Medulla oblongata (tissue), 1 donor: ENCODE measurements around the gene ZNF30.
"Not testable (repeated sequence)": the region's sequence is repeated elsewhere in the genome, so short reads cannot be mapped to it uniquely, and the experiment has no call there.

Source experiments
- DNase-seq: peaks from one replicate; pipeline ENCODE4 v3.0.0-alpha.2; 2015; ENCODE audit errors: extremely low spot score

ZNF30 gene

DNA sequence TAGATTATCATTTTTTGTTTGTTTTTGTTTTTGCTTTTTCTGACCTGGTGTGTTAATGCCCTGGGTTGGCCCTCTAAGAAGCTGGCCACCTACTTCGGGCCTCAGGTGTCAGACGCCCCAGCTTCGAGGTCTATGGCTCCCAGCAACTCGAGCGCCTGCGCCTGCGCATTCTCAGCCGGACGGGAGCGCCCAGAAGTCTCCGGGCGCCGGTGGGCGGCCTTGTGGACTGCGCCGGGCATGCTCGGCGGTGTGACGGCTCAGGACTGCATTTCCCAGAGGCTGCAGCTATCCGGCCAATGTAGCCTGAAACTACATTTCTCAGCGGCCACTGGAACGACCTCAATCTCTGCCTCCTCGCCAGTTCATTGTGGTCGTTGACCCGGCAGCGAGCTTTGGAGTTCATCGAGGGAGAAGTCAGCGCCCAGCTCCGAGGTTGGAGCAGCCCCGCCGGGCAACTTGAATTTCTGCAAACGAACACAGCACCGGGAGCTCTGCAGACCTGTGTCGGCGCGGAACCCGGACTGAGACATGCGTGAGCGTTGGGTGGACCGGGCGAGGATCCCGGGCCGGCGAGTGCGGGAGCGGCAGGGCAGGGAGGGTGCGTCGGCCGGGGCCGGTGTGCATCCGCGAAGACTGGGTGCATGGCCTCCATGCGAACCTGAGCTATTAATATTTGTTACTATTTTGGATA is at the start of gene ZNF30:
Gene ZNF30, plus strand, starts transcription at position 219 of the 691 bp plus-strand sequence. CDS start 3,045 bp downstream, outside the sequence.
- DNase-seq, result peak; percentile 93

DNA sequence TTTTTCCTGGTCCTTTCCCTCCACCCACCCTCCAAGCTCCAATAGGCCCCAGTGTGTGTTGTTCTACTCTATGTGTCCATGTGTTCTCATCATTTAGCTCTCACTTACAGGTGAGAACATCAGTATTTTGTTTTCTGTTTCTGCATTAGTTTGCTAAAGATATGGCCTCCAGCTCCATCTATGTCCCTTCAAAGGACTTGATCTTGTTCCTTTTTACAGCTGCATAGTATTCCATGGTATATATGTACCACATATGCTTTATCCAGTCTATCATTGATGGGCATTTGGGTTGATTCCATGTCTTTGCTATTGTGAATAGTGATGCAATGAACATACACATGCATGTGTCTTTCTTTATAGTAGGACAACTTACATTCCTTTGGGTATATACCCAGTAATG is 47.1 kb upstream of the ZNF30 start:
- no peak for DNase-seq

DNA sequence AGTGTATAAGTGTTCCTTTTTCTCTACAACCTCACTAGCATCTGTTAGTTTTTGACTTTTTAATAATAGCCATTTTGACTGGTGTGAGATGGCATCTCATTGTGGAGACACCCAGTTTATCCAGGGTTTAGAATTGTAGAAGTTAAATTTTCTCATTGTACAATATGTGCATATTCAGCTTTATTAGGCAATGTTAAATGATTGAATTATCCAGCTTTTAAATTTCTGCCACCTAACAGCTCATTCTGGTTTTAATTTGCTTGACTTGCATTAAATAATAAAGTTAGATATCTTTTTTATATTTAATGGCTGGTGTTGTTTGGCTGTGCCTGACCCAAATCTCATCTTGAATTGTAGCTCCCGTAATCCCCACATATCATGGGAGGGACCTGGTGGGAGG is 46.7 kb upstream of the ZNF30 start:
- no peak for DNase-seq

DNA sequence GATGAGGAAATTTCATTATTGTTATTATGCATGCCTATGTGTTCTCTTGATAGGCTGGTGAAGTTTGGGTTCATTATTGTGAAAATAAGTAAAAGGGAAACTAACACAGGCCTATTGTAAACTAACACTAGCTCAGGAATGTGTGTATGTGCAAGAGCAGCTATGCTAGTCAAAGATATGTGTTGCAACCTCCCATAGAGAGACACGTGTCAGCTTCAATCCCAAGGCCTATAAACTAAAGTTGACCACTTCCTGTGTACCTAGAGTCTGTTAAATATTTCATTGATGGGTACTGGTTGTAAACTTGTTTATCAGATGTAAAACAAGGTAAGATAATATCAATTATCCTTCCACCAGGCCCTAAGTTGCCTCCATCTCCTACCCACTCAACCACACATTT is 44.7 kb upstream of the ZNF30 start:
- no peak for DNase-seq

DNA sequence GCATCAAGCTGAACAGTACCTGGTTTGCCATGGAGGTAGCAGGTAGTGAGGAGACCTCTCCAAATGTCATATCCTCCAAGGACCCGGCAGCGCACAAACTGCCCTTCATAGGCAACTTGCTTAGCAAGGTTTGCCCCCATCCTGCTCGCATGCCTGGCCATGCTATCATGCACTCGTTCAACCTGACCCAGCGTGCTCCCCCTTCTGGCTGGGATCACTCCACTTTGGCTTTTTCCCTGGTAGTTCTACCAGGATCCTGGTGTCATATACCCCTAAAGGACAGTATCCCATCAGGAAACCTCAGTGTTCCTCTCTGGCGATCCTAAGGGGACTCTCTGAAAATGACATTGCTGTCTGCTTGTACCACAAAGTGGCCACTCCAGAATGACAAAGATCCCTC is 38.6 kb upstream of the ZNF30 start:
- no peak for DNase-seq

DNA sequence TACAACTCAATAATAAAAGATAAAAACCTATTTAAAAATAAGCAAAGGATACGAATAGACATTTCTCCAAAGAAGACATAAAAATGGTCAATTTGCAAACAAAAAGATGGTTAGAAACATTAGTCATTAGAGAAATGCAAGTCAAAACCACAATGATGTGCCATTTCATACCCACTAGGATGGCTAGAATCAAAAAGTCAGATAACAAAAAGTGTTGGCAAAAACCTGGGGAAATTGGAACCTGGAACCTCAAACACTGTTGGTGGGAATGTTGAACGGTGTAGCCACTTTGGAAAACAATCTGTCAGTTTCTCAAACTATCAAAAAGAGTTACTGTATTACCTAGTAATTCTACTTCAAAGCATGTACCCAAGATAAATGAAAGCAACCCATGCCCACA is 26.5 kb upstream of the ZNF30 start:
- no peak for DNase-seq

DNA sequence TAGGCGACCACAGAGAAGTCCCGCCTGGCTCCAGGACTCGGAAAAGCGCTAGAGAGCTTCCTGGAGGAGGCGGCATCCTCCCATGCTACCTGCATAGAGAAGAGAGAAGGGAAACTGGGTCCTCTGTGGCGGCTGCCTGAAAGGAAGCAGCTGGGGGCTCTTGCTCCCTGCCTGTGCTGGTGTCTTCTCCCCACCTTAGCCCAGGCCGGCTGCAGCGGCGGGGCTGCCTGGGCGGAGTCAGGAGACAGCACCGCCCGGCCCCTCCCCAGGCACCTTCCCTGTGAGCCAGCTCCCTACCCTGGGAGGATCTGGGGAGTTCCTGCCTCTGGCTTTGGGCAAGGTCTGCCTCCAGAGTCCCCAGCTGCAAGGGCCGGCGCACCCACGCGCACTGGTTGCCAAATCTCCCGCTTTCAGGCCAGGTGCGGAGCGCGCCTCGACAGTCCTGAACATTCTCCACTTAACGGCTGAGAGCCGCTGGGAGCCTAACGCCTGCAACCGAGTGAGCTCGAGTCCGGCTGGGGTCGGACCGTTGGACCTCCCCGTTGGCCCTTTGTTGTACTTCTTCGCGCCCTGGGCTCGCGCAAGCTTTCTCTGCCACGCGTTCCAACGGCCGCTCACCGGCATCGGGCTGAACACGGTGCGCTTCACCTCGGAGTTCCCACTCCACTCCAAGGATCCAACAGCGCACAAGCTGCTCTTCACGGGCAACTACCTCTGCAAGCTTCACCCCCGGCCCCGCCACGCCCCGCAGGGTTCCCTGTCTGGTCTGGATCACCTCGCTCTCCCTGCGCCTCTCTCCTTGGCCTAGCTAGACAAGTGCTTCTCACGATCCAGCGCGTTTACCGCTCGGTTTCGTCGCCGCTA is 21.8 kb upstream of the ZNF30 start:
- no peak for DNase-seq

DNA sequence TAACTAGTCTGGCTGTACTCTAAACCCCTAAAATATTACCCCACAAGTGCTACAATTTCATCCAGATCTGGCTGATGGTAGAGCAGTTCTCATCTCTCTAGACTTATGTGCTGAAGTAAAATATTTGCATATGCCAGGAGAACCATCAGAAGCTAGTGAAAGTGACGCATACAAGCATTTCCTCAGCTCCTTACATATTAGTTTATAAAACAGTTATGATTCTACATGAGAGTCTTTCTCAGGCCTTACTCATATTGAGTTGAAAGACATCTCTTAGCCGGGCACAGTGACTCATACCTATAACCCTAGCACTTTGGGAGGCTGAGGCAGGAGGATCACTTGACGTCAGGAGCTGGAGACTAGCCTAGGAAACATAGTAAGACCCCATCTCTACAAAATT is 15.9 kb upstream of the ZNF30 start:
- no peak for DNase-seq

DNA sequence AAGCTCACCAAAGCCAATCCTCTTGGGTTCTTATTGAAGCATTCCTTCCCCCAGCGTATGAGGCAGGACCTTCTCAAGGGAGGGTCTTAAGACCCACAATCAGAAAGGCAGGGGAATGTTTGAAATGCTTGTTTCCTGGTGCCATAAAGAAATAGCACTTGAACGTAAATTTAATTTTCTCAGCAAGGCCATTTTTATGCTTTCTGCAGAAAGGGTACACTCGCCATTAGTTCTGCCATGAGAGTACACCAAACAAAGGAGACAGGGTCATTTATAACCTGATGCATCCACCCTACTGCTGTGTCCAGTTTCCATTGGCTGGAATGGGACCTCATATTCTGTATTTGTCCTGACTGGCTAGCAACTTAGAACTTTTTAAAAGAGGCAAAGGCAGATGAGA is 9.6 kb upstream of the ZNF30 start:
- DNase-seq, result not testable (repeated sequence)

DNA sequence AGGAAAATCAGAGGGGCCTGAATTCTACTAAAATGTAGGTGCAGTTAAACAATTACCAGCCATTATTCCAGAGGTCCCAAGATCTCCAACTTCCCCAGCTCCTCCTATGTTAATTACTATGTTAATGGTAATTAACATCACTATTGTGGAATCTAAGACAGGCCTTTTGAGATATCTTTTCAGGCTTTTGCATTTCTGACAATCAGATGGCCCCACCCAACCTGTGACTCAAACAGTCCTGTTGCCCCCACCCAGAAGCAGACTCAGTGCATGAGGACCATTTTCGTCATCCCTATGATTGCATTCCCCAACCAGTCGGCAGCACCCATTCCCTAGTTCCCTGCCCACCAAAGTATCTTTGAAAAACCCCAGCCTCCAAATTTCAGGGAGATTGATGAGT is 8.5 kb upstream of the ZNF30 start:
- no peak for DNase-seq

DNA sequence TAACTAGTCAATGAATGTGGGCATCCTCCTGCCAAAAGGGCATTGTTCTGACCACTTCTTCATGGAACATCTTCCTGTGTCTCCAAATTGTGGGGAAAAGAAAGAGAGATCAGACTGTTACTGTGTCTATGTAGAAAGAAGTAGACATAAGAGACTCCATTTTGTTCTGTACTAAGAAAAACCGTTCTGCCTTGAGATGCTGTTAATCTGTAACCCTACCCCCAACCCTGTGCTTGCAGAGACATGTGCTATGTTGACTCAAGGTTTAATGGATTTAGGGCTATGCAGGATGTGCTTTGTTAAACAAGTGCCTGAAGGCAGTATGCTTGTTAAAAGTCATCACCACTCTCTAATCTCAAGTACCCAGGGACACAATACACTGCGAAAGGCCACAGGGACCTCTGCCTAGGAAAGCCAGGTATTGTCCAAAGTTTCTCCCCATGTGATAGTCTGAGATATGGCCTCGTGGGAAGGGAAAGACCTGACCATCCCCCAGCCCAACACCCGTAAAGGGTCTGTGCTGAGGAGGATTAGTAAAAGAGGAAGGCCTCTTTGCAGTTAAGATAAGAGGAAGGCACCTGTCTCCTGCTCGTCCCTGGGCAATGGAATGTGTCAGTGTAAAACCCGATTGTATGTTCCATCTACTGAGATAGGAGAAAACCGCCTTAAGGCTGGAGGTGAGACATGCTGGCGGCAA is 6.5 kb upstream of the ZNF30 start:
- not testable (repeated sequence) for DNase-seq

DNA sequence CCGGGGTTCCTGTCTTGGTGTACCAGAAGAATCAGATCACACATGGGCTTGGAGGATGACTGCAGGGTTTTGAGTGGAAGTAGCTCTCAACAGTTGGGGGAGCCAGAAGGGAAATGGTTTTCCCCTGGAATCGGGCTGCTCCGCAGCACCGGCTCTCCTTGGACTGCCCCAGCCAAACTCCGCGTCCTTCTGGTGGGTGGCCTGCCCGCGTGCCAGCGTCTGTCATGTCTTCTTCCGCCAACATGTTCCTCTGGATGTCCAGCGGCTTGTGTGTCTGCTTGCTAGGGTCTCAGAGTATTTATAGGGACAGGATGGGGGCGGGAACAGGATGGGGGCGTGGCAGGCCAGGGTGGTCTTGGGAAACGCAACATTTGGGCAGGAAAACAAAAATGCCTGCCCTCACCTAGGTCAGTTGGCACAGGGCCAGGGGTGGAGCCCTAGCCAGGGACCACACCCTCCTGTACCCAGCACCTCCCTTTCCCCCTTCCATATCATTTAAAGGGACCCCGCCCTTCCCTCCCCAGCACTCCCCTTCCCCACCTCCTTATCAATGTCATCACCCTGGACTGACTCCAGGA is 1.3 kb upstream of the ZNF30 start:
- DNase-seq, result no peak

DNA sequence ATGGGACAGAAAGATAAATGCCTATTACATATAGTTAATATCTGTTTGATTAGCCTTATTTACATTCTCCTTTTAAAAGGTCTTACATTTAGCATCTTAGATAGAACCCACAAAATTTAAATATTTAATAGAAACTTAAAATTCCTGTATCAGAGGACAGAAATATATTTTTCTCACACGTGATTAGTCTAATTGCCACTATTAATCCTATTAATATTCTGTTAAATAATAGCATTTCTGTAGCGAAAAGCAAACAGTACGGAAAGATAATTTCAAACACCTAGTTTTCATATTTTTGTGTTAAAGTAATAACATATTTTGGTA is 380 bp upstream of the ZNF30 start:
- no peak for DNase-seq

DNA sequence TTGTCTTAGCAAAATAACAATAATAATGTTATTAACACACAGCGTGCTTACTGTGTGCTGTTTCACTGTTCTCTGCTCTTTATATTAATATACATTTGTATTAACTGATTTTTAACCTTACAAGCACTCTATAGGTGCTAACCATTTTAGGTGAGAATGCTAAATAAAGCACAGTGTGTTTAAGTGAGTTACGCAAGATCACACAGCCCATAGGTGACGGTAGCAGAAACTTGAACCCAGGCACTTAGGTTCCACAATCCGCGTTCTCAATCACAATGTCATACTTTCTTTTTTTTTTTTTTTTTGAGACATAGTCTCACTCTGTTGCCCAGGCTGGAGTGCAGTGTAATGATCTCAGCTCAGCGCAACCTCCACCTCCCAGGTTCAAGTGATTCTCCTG is 5.8 kb downstream of the ZNF30 start:
- DNase-seq, result no peak

DNA sequence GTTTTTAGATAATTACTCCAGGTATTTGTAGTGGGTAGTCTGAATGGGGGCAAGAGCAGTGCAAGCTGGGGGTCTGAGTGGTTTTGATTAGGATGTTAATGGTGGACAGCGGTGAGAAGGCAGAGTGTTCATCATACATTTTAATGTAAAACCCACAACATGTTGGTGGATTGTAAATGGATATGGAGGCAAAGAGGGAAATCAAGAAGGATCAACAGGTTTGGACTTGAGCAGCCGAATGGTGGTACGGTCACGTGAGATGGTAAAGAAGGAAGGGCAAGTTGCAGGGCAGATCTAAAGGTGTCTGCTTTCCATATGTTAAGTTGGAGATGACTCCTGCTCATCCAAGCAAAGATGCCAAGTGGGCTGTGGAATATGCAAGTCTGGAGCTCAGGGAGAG is 9.5 kb downstream of the ZNF30 start:
- DNase-seq, result no peak

DNA sequence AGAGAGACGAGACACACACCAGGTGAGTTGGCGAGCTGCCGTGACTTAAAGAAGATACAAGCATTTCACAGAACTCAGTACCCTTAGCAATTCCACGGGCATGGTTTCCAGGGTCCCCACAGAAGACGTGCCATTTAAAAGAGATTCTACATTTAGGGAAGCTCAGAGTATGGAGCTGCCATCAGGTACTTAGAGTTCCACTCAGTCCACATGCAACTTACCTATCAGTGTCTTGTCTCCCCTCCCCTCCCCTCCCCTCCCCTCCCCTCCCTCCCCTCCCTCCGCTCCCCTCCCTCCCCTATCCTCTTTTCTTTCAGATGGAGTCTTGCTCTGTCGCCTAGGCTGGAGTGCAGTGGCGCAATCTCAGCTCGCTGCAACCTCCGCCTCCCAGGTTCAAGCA is 12.2 kb downstream of the ZNF30 start:
- DNase-seq, result no peak

DNA sequence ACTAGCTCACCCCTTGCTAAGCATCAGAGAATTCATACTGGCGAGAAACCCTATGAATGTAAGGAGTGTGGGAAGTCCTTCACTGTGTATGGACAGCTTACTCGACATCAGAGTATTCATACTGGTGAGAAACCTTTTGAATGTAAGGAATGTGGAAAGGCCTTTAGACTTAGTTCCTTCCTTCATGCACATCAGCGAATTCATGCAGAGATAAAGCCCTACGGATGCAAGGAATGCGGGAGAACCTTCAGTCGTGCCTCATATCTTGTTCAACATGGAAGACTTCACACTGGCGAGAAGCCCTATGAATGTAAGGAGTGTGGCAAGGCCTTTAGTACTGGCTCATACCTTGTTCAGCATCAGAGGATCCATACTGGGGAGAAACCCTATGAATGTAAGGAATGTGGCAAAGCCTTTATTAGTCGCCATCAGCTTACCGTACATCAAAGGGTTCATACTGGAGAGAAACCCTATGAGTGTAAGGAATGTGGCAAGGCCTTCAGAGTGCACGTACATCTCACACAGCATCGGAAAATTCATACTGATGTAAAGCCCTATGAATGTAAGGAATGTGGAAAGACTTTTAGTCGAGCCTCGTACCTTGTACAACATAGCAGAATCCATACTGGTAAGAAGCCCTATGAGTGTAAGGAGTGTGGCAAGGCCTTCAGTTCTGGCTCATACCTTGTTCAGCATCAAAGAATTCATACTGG is 17.3 kb downstream of the ZNF30 start:
- no peak for DNase-seq

DNA sequence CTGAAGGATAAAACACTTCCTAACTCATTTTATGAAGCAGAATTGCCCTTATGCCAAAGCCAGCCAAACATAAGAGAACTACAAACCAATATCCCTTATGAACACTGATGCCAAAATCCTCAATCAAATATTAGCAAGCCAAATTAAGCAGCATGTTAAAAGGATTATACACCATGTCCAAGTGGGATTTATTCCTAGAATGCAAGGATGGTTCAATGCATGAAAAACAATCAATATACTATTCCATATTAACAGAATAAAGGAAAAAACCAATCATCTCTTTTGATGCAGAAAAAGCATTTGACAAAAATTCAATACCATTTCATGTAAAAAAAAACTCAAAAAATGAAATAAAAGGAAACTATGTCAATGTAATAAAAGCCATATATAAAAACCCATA is 26.4 kb downstream of the ZNF30 start:
- no peak for DNase-seq

DNA sequence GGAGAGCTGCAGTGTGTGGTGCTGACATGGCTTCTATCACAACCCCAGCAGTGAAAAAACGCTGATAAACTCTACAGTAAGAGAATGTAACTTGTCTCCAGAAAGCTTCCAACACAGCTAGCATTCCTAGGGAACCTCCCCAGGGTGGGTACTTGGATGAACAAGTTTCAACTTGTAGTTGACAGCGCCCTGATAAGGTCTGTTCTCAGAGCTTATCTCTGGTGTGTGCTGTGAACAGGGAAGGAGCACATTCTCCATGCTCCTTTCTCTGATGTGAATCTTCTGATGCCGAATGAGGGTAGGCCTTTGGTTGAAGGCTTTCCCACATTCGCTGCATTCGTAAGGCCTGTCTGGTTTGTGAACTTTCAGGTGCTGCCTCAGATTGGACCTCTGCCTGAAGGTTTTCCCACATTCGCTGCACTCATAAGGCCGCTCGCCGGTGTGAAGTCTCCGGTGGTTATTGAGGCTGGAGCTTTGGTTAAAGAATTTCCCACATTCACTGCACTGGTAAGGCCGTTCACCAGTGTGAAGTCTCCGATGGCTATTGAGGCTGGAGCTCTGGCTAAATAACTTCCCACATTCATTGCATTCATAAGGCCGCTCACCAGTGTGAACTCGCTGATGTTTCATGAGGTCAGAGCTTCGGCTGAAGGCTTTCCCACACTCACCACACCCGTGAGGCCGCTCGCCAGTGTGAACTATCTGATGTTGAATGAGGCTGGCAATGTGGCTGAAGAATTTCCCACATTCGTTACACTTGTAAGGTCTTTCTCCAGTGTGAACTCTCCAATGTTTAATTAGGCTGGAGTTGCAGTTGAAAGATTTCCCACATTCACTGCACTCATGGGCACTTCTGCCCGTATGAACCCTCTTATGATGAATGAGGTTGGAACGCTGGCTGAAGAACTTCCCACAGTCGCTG is 31.4 kb downstream of the ZNF30 start:
- no peak for DNase-seq

DNA sequence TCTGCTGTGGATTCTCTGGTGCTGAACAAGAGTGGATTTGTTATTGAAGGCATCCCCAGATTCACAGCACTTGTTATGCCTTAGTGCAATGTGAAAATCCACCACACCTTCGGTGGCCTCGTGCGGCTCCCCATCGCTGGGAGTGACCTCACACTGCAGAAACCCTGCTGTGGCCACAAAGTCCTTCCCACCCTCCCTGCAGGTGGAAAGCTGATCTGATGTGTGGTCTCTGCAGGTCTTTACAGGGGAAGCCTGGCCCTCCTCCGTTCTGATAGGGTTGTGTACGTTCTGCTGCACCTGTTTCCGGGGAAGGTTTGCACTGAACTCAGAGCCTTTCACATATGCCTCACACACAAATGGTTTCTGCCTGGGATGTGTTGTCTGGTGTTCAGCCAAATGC is 32.3 kb downstream of the ZNF30 start:
- no peak for DNase-seq
